DMS 273 (cell line): ENCODE measurements around the gene PNCK.
"Not testable (repeated sequence)": the region's sequence is repeated elsewhere in the genome, so short reads cannot be mapped to it uniquely, and the experiment has no call there.

Experiments used
- DNase-seq: peaks from one replicate; lab custom pipeline; 2025; ENCODE audit not compliant: unreplicated experiment; lab: John Stamatoyannopoulos, UW

Gene PNCK

DNA sequence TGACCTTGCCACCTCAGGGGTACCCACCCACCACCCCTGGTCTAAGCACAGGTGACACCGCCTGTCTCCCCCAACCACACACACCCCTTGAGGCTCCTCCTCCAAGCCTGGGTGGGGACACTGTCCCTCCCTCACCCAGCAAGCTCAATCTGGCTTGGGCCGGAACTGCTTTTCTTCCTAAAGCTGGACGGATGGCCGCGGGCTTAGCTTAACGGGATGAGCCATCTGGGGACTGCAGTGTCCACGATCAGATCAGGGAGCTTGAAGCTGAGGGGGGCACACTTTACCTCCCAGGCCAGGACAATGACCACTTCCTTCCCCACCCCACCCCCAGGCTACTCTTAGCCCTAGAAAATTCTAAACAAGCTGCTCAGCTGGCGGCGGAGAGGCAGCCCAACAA lies 13.1 kb upstream of the PNCK start:
- no peak for DNase-seq

DNA sequence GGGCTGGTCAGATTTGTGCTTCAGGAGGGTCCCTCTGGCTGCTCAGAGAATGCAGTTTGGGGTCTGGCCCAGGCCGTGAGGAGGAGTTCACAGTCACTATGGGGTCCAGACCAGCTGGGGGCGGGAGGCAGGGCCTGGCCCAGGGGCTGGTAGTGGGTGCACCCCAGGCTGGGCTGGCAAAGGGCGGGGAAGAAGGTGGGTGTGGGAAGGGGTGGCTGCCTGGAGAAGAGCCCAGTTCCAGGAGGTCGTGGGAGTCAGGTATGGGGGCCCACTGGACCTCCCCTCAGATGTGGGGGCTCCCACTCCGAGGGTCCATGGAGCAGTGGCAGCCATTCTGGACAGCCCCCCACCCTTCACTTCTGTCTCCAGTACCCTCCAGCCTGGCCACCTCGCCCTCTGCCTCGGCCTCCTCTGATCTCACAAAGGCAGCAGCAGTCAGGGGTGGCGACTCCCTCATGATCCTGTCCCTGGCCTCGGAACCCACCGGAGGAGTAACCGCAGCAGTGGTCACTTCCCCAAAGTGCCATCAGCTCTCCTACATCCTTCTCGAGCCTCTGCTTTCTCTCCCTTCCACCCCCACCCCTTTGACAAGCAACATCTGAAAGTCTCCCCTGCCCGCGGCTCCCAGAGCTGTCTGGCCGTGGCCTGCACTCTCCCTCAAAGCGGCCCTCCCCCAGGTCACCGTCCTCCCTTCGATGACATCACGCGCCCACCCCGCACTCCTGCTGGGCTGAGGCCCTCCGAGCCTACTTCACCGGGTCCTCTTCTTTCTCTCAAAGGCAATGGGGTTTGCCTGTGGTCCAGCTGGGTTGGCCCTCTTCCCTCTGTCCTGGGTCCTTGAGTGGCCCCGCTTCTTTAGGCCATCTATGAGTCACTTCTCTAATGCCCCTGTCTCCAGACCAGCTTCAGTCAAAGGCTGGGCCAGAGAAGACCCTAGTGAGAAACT lies 12.4 kb upstream of the PNCK start:
- no peak for DNase-seq

DNA sequence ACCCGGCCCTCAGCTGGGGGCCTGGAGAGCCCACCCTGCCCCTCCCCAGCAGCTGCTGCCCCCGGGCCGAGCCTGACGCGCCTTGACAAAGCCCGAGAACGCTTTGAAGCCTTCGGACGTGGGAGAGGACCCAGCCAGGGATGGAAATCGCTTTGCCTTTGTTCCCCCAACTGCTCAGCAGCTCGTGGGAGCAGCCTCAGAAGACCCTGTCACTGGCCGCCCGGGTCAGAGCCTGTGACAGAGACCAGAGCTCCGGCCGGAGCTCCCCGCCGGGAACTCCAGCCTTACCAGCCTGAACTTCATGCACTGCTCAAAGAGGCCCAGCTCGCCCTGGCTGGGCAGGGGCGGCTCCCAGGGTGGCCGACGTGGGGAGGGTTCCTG lies 11.5 kb upstream of the PNCK start:
- DNase-seq = no peak

DNA sequence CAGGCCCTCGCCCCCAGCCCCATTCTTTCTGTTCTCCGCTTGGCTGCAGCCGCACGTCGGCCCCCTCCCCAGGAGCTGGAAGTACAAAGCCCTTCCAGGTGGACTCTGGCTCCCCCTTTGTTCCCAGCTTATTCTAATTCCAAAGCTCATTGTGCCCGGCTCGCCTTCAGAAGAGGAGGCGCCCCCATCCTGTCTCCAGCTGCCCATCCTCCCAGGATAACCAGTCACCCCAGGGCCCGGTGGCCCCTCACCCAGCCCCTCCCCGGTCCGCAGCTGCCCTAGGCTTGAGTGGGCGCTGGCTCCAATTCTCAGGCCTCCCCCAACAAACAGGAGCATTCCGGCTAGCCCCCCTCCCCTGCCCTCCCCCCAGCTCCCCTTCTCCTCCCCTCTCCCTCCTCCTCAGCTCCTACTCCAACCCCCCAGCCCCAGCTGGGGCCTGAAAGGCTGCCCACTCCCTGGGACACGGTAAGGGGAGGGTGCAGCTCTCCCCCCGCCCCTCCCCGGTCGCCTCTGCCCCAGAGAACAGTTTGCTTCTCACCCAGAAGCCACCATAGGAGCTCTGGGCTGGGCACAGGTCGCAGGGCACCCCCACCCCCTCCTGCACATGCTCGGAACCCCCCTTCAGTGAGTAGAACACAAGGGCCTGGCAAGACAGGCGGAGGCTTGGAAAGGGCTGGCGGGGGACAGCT lies 11.0 kb upstream of the PNCK start:
- no peak for DNase-seq

DNA sequence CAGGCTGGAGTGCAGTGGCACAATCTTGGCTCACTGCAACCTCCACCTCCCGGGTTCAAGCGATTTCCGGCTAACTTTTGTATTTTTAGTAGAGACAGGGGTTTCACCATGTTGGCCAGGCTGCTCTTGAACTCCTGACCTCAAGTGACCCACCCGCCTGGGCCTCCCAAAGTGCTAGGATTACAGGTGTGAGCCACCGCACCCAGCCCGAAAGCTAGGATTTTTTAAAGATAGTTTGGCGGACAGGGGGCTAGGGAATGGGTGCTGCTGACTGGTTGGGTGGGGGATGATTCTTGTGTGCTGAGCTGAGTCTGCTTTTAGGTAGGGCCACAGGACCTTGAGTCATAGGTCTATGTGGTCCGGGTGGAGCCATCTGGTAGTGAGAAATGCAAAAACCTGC lies 9.9 kb upstream of the PNCK start:
- not testable (repeated sequence) for DNase-seq

DNA sequence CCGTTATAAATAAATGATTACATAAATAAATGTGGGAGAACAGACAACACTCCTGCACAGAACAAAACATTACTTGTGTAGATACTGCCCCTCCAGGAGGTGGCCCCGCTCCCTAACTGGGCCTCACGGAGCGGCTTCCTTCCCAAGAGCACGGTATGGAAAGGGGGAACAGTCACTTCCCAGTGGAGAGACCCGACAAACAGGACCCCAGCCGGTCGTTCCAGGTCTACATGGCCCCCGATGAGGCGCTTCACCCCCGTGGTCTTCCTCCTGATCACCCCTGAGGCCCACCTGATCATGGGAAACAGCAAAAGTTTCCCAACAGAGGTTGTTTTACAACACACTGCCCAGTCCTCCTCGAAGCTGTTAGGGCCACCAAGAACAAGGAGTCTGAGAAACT lies 7.6 kb upstream of the PNCK start:
- no peak for DNase-seq

DNA sequence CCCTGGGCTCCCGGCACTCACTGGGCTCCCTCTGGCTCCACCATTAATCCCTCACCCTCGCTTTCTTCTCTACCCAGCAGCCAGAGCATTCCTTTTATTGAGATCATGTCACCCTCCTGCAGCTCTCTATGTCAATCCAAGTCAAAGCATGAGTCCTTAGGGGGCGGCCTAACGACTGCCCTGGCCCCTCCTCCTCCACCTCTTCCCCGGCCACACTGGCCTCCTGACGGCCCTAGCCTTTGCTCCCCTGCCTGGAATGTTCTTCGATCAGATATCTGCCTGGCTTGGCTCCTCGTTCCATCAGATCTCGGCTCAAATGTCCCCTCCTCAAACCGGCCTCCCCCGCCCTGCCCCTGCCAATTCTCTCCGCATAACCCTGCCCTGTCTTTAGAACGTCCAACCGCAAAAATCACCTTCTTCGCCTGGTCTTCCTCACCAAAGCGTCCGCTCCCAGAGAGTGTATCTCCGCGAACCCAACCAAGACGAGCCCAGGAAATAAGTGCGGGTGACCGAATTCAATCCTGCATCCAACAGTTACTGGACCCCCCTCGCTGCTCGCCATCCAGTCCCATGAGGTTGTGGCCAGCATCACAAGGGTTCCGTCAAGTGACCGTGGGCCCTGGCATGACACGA lies 722 bp upstream of the PNCK start:
- no peak for DNase-seq

DNA sequence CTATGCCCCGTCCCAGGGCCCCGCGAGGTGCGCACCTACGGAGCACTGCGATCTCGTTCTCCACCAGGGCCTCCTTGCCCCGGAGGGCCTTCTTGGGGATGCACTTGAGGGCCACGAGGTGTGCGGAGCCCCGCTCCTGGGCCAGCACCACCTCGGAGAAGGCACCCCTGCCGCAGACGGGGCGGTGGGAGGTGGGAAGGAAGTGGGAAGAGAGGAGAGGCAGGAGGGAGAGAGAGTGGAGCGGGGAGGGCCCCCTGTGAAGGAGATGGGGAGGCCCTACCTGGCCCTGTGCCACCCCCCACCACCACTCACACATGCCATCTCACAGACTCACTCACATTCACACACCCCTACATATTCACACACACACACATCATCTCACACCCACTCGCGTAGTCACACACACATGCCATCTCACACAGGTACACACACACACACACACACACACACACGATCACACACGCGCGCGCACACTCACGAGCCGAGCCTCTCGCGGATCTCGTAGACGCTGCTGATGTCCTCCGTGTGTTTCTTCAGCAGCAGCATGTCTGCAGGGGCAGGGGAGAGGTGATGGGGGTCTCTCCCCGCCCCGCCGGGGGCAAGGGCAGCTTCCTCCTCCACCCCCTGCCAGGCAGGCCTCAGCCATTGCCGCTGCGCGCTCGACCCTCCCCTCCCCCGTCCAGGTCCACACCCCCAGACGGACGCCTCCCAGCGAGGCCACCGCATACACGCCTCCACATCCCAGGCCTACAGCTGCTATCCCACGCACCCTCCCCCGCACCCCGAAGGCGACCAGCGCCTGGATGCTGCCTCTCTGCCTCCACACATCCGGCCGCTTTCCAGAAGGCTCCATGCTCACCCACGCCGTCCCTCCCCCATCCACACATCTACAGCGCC lies 834 bp downstream of the PNCK start:
- no peak for DNase-seq

DNA sequence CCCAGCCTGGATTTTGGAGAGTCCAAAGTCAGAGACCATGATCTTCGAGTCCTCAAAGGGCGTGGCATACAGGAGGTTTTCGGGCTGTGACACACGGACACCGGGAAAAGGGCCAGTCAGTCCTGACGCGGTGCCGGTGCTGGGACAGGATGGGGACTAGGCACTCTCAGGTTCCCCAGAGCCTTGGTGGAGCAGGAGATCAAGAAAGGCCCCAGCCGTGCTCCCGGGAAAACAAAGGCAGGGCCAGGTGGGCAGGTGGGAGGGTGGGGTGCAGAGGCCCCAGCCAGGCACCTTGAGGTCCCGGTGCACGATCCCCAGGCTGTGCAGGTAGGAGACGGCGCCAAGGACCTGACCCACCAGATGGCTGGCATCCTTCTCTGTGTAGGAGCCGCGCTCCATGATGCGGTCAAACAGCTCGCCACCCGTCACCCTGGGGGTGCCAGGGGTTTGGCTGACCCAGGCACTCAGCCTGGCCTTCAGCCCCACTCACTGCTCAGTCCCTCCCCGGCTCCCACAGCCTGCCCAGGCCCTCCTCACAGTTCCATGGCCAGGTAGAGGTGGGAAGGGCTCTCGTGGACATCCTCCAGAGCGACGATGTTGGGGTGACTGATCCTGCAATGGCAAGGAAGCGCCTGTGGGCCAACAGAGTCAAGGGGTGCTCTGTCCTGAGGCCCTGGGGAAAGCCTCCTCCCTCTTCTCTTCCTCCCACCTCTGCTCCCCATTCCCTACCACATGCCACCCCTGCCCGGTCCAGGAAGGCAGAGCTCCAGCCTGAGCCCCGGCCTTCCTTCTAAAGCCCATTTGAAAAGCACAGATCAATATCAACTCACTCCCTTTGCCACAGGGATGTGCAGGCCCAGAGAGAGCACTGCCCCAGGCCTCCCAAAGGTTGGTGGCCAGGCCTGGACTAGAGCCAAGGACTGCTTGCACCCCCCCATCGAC lies 1.8 kb downstream of the PNCK start:
- no peak for DNase-seq

DNA sequence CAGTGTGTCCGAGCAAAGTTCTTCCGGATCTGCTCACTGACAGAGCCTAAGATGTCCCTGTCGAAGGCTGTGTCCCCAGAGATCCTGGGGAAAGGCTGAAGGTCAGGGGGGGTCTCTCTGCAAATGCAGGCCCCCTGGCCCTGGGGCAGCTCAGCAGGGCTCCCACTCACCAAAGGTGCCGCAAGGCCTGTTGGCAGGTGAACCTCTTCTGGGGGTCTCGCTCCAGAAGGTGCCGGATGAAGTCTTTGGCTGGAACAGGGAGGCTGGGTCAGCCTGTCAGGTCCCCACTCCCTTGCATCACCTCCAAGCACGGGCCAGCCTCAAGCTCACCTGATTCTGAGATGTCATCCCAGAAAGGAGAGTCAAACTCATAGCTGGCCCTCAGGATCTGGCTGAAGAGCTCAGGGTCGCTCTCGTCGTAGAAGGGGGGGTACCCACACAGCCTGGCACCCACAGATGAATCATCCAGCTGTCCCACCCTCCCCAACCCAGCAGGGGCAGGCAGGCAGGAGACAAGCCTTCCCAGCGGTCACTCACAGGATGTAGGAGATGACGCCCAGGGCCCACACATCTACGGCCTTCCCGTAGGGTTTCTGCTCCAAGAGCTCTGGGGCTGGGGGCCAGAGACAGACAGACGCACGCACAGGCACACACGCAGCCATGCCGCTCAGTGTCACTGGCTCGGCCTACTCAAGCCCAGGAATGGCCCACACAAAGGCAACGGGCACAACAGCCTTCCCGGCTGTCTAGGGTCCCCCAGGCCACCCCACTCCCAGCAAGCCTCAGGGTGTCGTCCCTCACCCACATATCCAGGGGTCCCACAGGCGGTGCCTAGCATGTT lies 2.6 kb downstream of the PNCK start:
- DNase-seq = no peak

DNA sequence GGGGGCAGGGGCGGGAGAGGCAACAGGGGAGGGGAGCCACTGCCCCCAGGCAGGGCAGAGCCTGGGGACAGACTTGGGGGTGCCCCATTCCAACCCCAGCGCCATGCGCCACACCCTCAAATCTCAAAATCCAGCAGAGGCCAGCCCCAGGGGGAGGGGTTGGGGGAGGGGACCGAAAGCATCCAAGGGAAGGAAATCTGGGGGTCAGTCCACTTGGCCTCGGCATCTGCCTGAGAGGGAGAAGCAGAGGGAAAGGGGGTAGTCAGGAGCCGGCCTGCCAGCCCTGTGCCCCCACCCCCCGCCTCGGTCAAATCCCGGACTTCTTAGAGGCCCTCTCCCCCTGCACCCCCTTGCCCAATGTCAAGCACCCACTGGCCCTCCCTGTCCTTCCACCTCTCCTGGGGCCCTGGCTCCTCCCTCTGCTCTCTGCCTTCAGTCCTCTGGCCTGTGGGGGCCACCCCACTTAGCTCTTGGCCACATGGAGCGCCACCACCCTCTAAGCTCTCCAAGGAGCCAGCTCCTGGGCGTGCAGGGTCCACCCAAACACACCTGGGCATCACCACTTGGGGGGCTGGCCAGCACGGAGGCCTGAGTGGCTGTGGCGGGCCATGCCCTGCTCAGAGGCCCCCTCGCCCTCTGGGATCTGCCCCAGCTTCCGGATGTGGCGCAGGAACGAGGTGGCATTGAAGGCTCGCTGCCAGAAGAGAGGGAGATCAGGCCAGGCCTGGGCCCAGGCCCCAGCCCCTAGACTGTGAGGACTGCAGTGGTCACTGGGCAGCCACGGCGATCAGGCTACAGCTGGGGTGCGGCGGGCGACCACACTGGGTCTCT lies 3.5 kb downstream of the PNCK start:
- DNase-seq = no peak

DNA sequence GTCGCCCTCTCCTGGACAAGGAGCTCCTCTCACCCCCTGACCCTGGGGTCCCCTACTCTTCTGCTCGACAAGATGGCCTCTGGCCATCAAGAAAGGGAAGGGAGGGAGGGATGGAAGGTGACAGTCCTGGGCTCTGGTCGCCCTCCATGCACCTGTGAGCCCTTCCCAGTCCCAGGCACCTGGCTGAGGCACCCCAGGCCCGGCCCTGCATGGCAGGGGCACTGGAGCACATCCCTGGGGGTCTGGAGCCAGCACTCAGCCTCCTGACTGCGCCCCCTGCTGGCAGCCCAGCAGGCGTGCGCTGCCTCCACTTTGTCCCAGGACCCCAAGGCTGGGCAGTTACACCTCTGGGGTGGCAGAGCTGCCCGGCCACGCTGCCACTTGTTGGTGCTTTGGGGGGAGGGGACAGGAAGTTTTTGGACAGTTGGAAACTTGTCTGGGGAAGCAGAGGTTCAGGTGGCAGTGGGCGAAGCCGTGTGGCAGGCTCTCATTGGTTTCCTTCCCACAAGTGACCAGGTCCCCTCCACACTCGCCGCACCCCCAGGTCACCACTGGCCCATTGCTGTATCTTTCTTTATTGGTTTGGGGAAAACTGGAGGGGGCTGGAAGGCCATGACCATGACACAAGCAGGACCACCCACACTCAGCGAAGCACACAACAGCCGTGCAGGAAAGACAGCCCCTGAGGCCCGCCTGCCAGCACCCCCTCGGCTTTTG lies 4.3 kb downstream of the PNCK start:
- peak; percentile 73 for DNase-seq

DNA sequence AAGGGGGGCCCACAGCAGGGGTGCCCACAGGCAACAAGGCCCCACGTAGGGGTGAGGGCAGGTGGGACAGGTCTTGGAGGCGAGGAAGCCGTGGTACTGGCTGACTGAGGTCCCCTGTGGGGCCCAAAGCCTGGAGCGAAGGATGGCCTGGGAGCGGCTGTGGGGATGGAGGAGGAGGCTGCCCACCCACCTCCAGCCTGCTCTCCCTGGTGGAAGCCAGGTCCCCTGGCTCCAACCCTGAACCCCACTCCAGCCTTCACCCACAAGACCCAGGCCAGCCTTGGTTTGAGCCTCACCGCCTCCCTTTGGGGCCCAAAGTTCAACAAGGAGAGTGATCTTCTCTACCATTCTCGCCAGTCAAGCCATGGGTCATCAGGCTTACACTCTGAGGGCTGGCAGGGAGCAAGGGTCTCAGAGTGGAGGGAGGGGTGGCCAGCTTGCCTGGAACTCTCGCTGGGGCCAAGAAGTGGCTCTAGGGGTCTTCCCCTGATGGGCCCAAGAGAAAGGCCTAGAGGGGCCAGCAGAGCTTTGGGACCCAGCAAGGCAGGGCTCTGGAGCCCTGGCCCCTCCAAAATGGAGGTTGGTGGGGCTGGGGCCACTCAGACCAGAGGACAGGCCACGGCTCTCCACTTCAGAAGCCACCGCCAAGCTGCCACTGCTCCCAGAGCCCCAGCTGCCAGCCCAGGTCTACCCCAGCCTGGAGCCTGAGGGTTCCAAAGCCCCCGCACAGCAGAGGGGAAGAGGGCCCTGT lies 5.0 kb downstream of the PNCK start:
- no peak for DNase-seq

DNA sequence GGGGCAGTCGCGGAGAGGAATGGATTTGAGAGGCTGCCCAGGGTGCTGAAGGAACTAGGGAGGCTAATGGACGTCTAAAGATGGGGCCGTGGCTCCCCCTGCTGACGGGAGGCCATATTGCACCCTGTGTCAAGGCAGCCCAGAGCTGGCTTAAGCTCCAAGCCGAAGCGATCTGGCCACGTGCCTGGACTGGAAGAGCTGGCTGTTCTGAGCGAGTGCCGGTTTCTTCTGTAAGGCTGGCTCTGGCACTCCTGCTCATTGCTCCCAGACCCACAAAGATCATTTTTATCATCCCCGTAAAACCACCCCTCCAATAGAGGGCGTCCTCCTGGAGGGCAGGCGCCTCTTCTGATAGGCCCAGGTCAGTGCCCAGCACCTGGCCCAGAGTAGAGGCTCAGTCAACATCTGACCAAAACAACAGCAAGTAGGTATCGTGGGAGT lies 5.6 kb downstream of the PNCK start:
- peak; percentile 96 for DNase-seq

DNA sequence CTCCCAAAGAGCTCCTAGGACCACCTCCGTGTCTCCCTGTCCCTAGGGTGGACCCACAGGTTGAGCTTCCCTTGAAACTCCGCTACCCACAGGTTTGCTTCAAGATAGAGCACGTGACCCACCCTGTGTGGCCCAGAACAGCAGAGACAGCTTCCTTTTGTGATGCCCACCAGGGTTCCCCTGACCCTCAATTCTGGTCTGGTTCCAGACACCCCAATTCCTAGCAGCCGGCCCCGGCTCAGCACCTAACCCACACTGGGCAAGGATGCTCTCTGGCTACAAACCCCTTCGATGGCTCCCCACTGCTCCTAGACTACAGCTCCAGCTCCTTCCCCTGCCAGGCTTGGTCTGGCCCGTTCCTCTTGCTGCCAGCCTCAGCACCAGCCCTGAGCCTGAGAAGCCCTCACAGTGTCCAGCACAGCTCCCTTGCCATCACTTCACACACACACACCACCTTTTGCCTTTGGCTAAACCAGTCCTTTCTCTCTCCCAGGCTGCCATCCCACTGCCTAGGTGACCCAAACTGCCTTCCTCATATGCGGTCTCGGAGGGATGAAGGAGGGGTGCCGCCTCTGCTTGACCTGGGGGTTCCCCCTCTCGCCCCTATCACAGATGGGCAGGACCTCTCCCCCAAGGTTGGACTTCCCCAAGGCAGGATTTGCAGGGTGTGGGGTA lies 6.2 kb downstream of the PNCK start:
- DNase-seq = no peak

DNA sequence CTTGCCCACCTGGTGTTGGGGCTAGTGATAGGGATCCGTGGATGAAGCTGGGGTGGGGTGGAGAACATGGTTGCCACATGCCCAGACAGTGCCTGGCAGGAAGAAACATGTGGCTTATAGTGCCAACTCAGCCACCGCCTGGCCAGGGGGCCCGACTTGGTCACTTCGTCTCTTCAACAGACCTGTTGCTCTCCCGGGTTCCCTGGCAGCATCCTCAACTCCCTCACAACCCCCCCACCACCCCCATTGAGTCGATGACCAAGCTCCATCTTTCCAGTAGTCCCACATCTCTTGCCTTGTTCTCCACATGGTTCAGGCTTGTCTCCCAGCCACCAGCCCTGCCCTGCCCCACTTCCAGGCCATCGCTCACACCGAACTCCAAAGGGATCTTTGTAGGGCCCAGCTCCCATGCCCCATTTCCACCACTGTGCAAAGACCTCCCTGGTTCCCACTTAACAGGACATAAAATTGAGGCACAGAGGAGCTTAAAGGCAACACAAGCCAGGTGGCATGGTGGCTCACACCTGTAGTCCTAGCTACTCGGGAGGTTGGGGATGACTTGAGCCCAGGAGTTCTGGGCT lies 7.8 kb downstream of the PNCK start:
- no peak for DNase-seq
